ENCODE results near the gene FOXP4. TPM values are rescaled to one million over a fixed set of nuclear protein-coding genes. Genes with fewer than 3 reads are reported as not detected.

Gene FOXP4
- total and polyA plus RNA-seq, 10 donors: 3.0 to 12.1 (median 6.5) TPM

- Histone ChIP-seq H3K4me1 (peaks cover 1 to 32% (median 9%) of the 10 kb centered on the region in 6 donors), H3K36me3 (peaks cover 0 to 26% (median 3%) of the 10 kb centered on the region in 6 donors), H3K9me3 (no peaks in the 10 kb centered on the region), H3K4me3 (no peak overlapping the region), H3K27ac (no peak overlapping the region), H3K27me3 (replicated peaks in 1 of 7) (peaks cover 0 to 12% (median 5%) of the 10 kb centered on the region in 7 donors)
- intact Hi-C loops (cut with DNase I; ENCODE audit: low total_unique reads): no loop called here
- TF ChIP-seq POLR2AphosphoS5 (IDR thresholded peaks at IDR 0.05): no peak
- no peak for TF ChIP-seq CTCF (IDR thresholded peaks at IDR 0.05 in 8 of 11, conservative IDR thresholded peaks at IDR 0.05 in 3 of 11)
- TF ChIP-seq POLR2A (IDR thresholded peaks at IDR 0.05): no peak
- no peak for DNase-seq
- 86 to 96% (median 90%) methylated on average over 1 of the region's 1 CpG for WGBS, 5 donors
Observed at GRCh38 chr6:41553405-41553999, 7.3 kb downstream of the FOXP4 start.

- Histone ChIP-seq H3K4me3 (no peak overlapping the region), H3K27me3 (replicated peaks in 1 of 7) (no peaks in the 10 kb centered on the region), H3K4me1 (peaks cover 5 to 29% (median 10%) of the 10 kb centered on the region in 6 donors), H3K36me3 (peaks cover 0 to 25% (median 3%) of the 10 kb centered on the region in 6 donors), H3K27ac (no peak overlapping the region), H3K9me3 (no peaks in the 10 kb centered on the region)
- no peak for DNase-seq
- WGBS, 5 donors: 92 to 96% (median 95%) methylated on average over 15 of the region's 15 CpGs
- no peak for TF ChIP-seq CTCF (IDR thresholded peaks at IDR 0.05 in 8 of 11, conservative IDR thresholded peaks at IDR 0.05 in 3 of 11)
- no peak for TF ChIP-seq POLR2AphosphoS5 (IDR thresholded peaks at IDR 0.05)
- TF ChIP-seq POLR2A (IDR thresholded peaks at IDR 0.05): no peak
- intact Hi-C loops (cut with DNase I; ENCODE audit: low total_unique reads): no loop called here
Observed at GRCh38 chr6:41555326-41556300, 9.4 kb downstream of the FOXP4 start.

- WGBS, 5 donors: 88 to 97% (median 93%) methylated on average over 2 of the region's 2 CpGs
- TF ChIP-seq POLR2A (IDR thresholded peaks at IDR 0.05): no peak
- TF ChIP-seq CTCF (IDR thresholded peaks at IDR 0.05 in 8 of 11, conservative IDR thresholded peaks at IDR 0.05 in 3 of 11): no peak
- no peak for TF ChIP-seq POLR2AphosphoS5 (IDR thresholded peaks at IDR 0.05)
- H3K4me3 ChIP-seq: no peak overlapping the region
- H3K27me3 ChIP-seq (replicated peaks in 1 of 7): no peaks in the 10 kb centered on the region
- peaks cover 7 to 31% (median 21%) of the 10 kb centered on the region in 6 donors for H3K4me1 ChIP-seq
- no peaks in the 10 kb centered on the region for H3K9me3 ChIP-seq
- no peak for DNase-seq
- no peak overlapping the region for H3K27ac ChIP-seq
- intact Hi-C loops (cut with DNase I; ENCODE audit: low total_unique reads): no loop called here
- H3K36me3 ChIP-seq: peaks cover 0 to 8% (median 0%) of the 10 kb centered on the region in 6 donors
Observed at GRCh38 chr6:41557335-41557734, 11.2 kb downstream of the FOXP4 start.

All from spleen (tissue), 11 donors.